Neural cell (in vitro differentiated cells): ENCODE results near the gene C16orf90. TPM values are rescaled to one million over a fixed set of nuclear protein-coding genes. Genes with fewer than 3 reads are reported as not detected.

Experiments
- H2AFZ ChIP-seq: fragments of 200-600, 300-800 bp; sonication (generic), shearing (Covaris generic); 2 replicates; pipeline ENCODE4 v1.6.0; 2014; ENCODE audit warnings: low read depth, mild to moderate bottlenecking, antibody characterized with exemption, low read length, moderate library complexity
- H3F3A ChIP-seq: fragments of 200-600 bp; shearing (Covaris generic); 2 replicates; pipeline ENCODE4 v1.6.1; 2016; ENCODE audit warnings: mild to moderate bottlenecking, moderate library complexity, mixed read lengths, antibody characterized with exemption, low read length; ENCODE audit not compliant: insufficient read depth, poor library complexity, severe bottlenecking
- H3K27ac ChIP-seq: fragments of 200-600, 300-800 bp; sonication (generic), shearing (Covaris generic); 2 replicates; pipeline ENCODE4 v1.5.1; 2014; ENCODE audit warnings: mild to moderate bottlenecking, low read length, moderate library complexity
- H3K27me3 ChIP-seq: fragments of 300-800, 200-600 bp; sonication (generic), shearing (Covaris generic); 2 replicates; pipeline ENCODE4 v1.6.0; 2014; ENCODE audit warnings: mild to moderate bottlenecking, low read depth, low read length, moderate library complexity; ENCODE audit not compliant: insufficient read depth
- H3K36me3 ChIP-seq: fragments of 300-800, 200-600 bp; sonication (generic), shearing (Covaris generic); 2 replicates; pipeline ENCODE4 v1.5.1; 2014; ENCODE audit warnings: mild to moderate bottlenecking, antibody characterized with exemption, low read length, moderate library complexity; ENCODE audit not compliant: insufficient read depth
- H3K4me2 ChIP-seq: fragments of 300-800, 200-600 bp; sonication (generic), shearing (Covaris generic); 2 replicates; pipeline ENCODE4 v1.6.0; 2014; ENCODE audit warnings: mild to moderate bottlenecking, low read length
- H3K4me3 ChIP-seq: fragments of 300-800, 200-600 bp; sonication (generic), shearing (Covaris generic); 2 replicates; pipeline ENCODE4 v1.5.1; 2014; ENCODE audit warnings: mild to moderate bottlenecking, low read length, moderate library complexity
- H3K79me2 ChIP-seq: fragments of 200-600 bp; shearing (Covaris generic); replicated peaks from 2 replicates; pipeline ENCODE4 v1.6.0; 2014; ENCODE audit warnings: mild to moderate bottlenecking, low read length, moderate library complexity; ENCODE audit not compliant: insufficient read depth
- H3K9ac ChIP-seq: fragments of 300-800, 200-600 bp; sonication (generic), shearing (Covaris generic); 2 replicates; pipeline ENCODE4 v1.6.1; 2016; ENCODE audit warnings: mild to moderate bottlenecking, low read length, mixed read lengths
- H3K9me2 ChIP-seq: fragments of 200-600 bp; shearing (Covaris generic); 2 replicates; pipeline ENCODE4 v1.6.1; 2016; ENCODE audit warnings: mild to moderate bottlenecking, low read length, mixed read lengths; ENCODE audit not compliant: insufficient read depth
- H3K9me3 ChIP-seq: fragments of 200-600, 300-800 bp; sonication (generic), shearing (Covaris generic); 2 replicates; pipeline ENCODE4 v1.6.1; 2016; ENCODE audit warnings: mild to moderate bottlenecking, mixed run types, low read length, moderate library complexity, mixed read lengths
- H4K20me1 ChIP-seq: fragments of 200-600 bp; shearing (Covaris generic); 2 replicates; pipeline ENCODE4 v1.6.1; 2016; ENCODE audit warnings: mild to moderate bottlenecking, mixed run types; ENCODE audit not compliant: insufficient read depth
- EP300 ChIP-seq: fragments of 450-650 bp; conservative IDR thresholded peaks from 2 replicates; pipeline ENCODE4 v1.6.1; 2014; ENCODE audit warnings: antibody characterized with exemption, mild to moderate bottlenecking, moderate library complexity; ENCODE audit not compliant: poor library complexity, severe bottlenecking
- EZH2 ChIP-seq: fragments of 200-600, 300-800 bp; shearing (Covaris generic), sonication (generic); IDR thresholded peaks from 2 replicates; pipeline ENCODE4 v1.6.1; 2014; ENCODE audit warnings: antibody characterized with exemption, low read length, borderline replicate concordance, mild to moderate bottlenecking; ENCODE audit not compliant: insufficient read depth, poor library complexity, severe bottlenecking
- MXI1 ChIP-seq: fragments of 450-650 bp; conservative IDR thresholded peaks from 2 replicates; pipeline ENCODE4 v1.6.1; 2014; ENCODE audit warnings: antibody characterized with exemption, mild to moderate bottlenecking; ENCODE audit not compliant: poor library complexity, severe bottlenecking
- POLR2AphosphoS5 ChIP-seq: IDR thresholded peaks from 2 replicates; pipeline ENCODE4 v1.6.1; 2012
- RAD21 ChIP-seq: fragments of 450-650 bp; conservative IDR thresholded peaks from 2 replicates; pipeline ENCODE4 v1.6.1; 2014; ENCODE audit warnings: antibody characterized with exemption, mild to moderate bottlenecking, moderate library complexity
- SMC3 ChIP-seq: fragments of 450-650 bp; conservative IDR thresholded peaks from 2 replicates; pipeline ENCODE4 v1.6.1; 2014; ENCODE audit warnings: antibody characterized with exemption, mild to moderate bottlenecking, moderate library complexity; ENCODE audit not compliant: poor library complexity
- TAF1 ChIP-seq: IDR thresholded peaks from 2 replicates; pipeline ENCODE4 v1.6.1; 2012; ENCODE audit warnings: low read depth
- polyA plus RNA-seq: library from polyadenylated mRNA; depleted of rRNA; stranded (reverse); fragments of >200 nt; gene quantifications from 2 replicates; pipeline ENCODE4 v1.2.3, GENCODE V29; 2014
- TF ChIP-seq, protein P1 (sequence below): IDR thresholded peaks from 2 replicates; pipeline ENCODE4 v1.6.1; 2012; ENCODE audit warnings: borderline replicate concordance
- TF ChIP-seq, protein P2 (sequence below): fragments of 450-650 bp; IDR thresholded peaks from 2 replicates; pipeline ENCODE4 v1.5.1; 2014; ENCODE audit warnings: antibody characterized with exemption, mild to moderate bottlenecking, moderate library complexity; ENCODE audit not compliant: poor library complexity, severe bottlenecking

C16orf90 gene
- polyA plus RNA-seq, 1 donor from 2014 or later, result not detected

DNA sequence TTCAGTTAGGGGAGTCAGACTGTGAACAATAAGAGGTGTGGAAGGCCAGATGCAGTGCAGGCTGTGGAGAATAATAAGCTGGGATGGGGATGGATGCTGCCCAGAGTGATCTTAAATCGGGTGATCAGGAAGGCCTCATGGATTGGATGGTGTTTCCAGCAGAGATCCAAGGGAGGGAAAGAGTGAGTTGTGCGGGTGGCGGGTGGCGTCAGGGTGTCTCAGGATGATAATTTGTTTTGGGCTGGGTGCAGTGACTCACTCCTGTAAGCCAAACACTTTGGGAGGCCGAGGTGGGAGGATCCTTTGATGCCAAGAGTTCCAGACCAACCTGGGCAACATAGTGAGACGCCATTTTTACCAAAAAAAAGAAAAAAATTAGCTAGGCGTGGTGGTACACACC lies 13.4 kb upstream of the C16orf90 start:
- no peak overlapping the region for H3K9ac ChIP-seq
- no peaks in the 10 kb centered on the region for H4K20me1 ChIP-seq
- no peak for TF ChIP-seq SMC3
- TF ChIP-seq POLR2AphosphoS5, result no peak
- no peak for TF ChIP-seq TAF1
- no peak for TF ChIP-seq MXI1
- TF ChIP-seq EZH2, result no peak
- TF ChIP-seq, protein P1, sequence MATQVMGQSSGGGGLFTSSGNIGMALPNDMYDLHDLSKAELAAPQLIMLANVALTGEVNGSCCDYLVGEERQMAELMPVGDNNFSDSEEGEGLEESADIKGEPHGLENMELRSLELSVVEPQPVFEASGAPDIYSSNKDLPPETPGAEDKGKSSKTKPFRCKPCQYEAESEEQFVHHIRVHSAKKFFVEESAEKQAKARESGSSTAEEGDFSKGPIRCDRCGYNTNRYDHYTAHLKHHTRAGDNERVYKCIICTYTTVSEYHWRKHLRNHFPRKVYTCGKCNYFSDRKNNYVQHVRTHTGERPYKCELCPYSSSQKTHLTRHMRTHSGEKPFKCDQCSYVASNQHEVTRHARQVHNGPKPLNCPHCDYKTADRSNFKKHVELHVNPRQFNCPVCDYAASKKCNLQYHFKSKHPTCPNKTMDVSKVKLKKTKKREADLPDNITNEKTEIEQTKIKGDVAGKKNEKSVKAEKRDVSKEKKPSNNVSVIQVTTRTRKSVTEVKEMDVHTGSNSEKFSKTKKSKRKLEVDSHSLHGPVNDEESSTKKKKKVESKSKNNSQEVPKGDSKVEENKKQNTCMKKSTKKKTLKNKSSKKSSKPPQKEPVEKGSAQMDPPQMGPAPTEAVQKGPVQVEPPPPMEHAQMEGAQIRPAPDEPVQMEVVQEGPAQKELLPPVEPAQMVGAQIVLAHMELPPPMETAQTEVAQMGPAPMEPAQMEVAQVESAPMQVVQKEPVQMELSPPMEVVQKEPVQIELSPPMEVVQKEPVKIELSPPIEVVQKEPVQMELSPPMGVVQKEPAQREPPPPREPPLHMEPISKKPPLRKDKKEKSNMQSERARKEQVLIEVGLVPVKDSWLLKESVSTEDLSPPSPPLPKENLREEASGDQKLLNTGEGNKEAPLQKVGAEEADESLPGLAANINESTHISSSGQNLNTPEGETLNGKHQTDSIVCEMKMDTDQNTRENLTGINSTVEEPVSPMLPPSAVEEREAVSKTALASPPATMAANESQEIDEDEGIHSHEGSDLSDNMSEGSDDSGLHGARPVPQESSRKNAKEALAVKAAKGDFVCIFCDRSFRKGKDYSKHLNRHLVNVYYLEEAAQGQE, result no peak
- TF ChIP-seq EP300, result no peak
- TF ChIP-seq, protein P2, sequence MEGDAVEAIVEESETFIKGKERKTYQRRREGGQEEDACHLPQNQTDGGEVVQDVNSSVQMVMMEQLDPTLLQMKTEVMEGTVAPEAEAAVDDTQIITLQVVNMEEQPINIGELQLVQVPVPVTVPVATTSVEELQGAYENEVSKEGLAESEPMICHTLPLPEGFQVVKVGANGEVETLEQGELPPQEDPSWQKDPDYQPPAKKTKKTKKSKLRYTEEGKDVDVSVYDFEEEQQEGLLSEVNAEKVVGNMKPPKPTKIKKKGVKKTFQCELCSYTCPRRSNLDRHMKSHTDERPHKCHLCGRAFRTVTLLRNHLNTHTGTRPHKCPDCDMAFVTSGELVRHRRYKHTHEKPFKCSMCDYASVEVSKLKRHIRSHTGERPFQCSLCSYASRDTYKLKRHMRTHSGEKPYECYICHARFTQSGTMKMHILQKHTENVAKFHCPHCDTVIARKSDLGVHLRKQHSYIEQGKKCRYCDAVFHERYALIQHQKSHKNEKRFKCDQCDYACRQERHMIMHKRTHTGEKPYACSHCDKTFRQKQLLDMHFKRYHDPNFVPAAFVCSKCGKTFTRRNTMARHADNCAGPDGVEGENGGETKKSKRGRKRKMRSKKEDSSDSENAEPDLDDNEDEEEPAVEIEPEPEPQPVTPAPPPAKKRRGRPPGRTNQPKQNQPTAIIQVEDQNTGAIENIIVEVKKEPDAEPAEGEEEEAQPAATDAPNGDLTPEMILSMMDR, result no peak
- TF ChIP-seq RAD21, result no peak
- H2AFZ ChIP-seq, result no peak overlapping the region
- no peaks in the 10 kb centered on the region for H3K36me3 ChIP-seq
- H3K9me3 ChIP-seq, result no peaks in the 10 kb centered on the region
- H3K4me2 ChIP-seq, result no peak overlapping the region
- no peaks in the 10 kb centered on the region for H3F3A ChIP-seq
- H3K27me3 ChIP-seq, result no peaks in the 10 kb centered on the region
- H3K4me3 ChIP-seq, result no peak overlapping the region
- H3K9me2 ChIP-seq, result no peaks in the 10 kb centered on the region
- no peak overlapping the region for H3K27ac ChIP-seq
- H3K79me2 ChIP-seq, result no peaks in the 10 kb centered on the region

DNA sequence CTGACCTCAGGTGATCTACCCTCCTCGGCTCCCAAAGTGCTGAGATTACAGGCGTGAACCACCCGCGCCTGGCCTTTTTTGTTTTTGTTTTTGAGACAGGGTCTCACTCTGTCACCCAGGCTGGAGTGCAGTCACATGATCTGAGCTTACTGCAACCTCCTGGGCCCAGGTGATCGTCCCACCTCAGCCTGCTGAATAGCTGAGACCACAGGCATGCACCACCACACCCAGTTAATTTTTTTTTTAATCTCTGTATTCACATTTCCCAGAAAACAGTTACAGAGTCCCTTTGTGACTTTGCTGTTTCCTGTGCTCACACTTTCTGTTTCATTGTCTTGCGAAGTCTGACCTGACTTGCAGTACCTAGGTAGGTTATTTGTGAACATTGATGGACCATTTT lies 8.2 kb upstream of the C16orf90 start:
- Histone ChIP-seq H3K9me3 (no peaks in the 10 kb centered on the region), H2AFZ (no peak overlapping the region), H3K27ac (no peak overlapping the region), H3K27me3 (no peaks in the 10 kb centered on the region), H3K36me3 (no peaks in the 10 kb centered on the region), H3F3A (peaks cover 3% of the 10 kb centered on the region), H3K9ac (no peak overlapping the region), H3K9me2 (no peaks in the 10 kb centered on the region), H3K4me2 (no peak overlapping the region), H3K4me3 (no peak overlapping the region), H4K20me1 (no peaks in the 10 kb centered on the region), H3K79me2 (peaks cover 11% of the 10 kb centered on the region)
- no peak for TF ChIP-seq POLR2AphosphoS5
- TF ChIP-seq, protein P1, result no peak
- TF ChIP-seq EZH2, result no peak
- TF ChIP-seq EP300, result no peak
- no peak for TF ChIP-seq TAF1
- no peak for TF ChIP-seq RAD21
- TF ChIP-seq, protein P2, result no peak
- no peak for TF ChIP-seq MXI1
- no peak for TF ChIP-seq SMC3
